PC-3 (cell line): ENCODE data around the gene RASAL1. TPM values are rescaled to one million over a fixed set of nuclear protein-coding genes. Genes with fewer than 3 reads are reported as not detected.

ENCODE experiments used
- ATAC-seq: fragments of 200-7000 bp; cut with Tn5 transposase; 2 replicates; pipeline ENCODE4 v1.9.1; 2020; ENCODE audit warnings: mild to moderate bottlenecking, moderate library complexity
- BruUV-seq: library from RNA; stranded (reverse); fragments of 400-500 nt; replicated peaks from 2 replicates; lab custom pipeline; 2021; lab: Mats Ljungman, UMichigan
- CTCF ChIA-PET: fragments of 300-600 bp; sonication (Branson Sonifier 250); formaldehyde crosslinking; loops from one replicate; lab custom pipeline; 2022; ENCODE audit warnings: antibody characterized with exemption; lab: Charles Lee
- POLR2A ChIA-PET: fragments of 300-600 bp; sonication (Branson Sonifier 250); formaldehyde crosslinking; loops from one replicate; lab custom pipeline; 2022; ENCODE audit warnings: antibody characterized with exemption; ENCODE audit not compliant: unreplicated experiment; lab: Charles Lee
- DNase-seq: peaks from one replicate; pipeline ENCODE4 v3.0.0-alpha.2; 2015
- H2AFZ ChIP-seq: fragments of 300-600 bp; sonication (generic); 2 replicates; pipeline ENCODE4 v1.6.0; 2016; ENCODE audit warnings: antibody characterized with exemption, low read length
- H3F3A ChIP-seq: fragments of 300-600 bp; sonication (generic); one replicate; pipeline ENCODE4 v1.6.0; 2017; ENCODE audit warnings: antibody characterized with exemption, low read length, control low read depth, mild to moderate bottlenecking; ENCODE audit not compliant: unreplicated experiment
- H3K27ac ChIP-seq: fragments of 300-600 bp; sonication (generic); 2 replicates; pipeline ENCODE4 v1.5.1; 2016; ENCODE audit warnings: mild to moderate bottlenecking, low read length
- H3K27me3 ChIP-seq: fragments of 300-600 bp; sonication (generic); 2 replicates; pipeline ENCODE4 v1.6.1; 2016; ENCODE audit warnings: low read length, mixed read lengths
- H3K36me3 ChIP-seq: fragments of 300-600 bp; sonication (generic); 2 replicates; pipeline ENCODE4 v1.6.1; 2016; ENCODE audit warnings: low read depth, mixed run types, low read length, mixed read lengths
- H3K4me1 ChIP-seq: fragments of 300-600 bp; sonication (generic); 2 replicates; pipeline ENCODE4 v1.5.1; 2016; ENCODE audit warnings: low read length; ENCODE audit not compliant: insufficient read depth
- H3K4me2 ChIP-seq: fragments of 300-600 bp; sonication (generic); 2 replicates; pipeline ENCODE4 v1.6.0; 2016; ENCODE audit warnings: low read length
- H3K4me3 ChIP-seq: fragments of 300-600 bp; sonication (generic); 2 replicates; pipeline ENCODE4 v1.5.1; 2016; ENCODE audit warnings: mild to moderate bottlenecking, low read length, mixed read lengths
- H3K79me2 ChIP-seq: fragments of 300-600 bp; sonication (generic); 2 replicates; pipeline ENCODE4 v1.6.1; 2017; ENCODE audit warnings: low read length, mixed read lengths
- H3K9ac ChIP-seq: fragments of 300-600 bp; sonication (generic); 2 replicates; pipeline ENCODE4 v1.6.0; 2016; ENCODE audit warnings: mild to moderate bottlenecking, low read length
- H3K9me2 ChIP-seq: fragments of 300-600 bp; sonication (generic); replicated peaks from 2 replicates; pipeline ENCODE4 v1.6.1; 2016; ENCODE audit warnings: mixed run types, low read length, mixed read lengths
- H3K9me3 ChIP-seq: fragments of 300-600 bp; sonication (generic); 2 replicates; pipeline ENCODE4 v1.6.1; 2016; ENCODE audit warnings: low read length, mixed read lengths
- H4K20me1 ChIP-seq: fragments of 300-600 bp; sonication (generic); 2 replicates; pipeline ENCODE4 v1.6.1; 2016; ENCODE audit warnings: low read length, mixed read lengths
- CTCF ChIP-seq: fragments of 300-600 bp; sonication (generic); conservative IDR thresholded peaks from 2 replicates; pipeline ENCODE4 v1.5.1; 2017; ENCODE audit warnings: antibody characterized with exemption, low read depth, mild to moderate bottlenecking, low read length
- EZH2 ChIP-seq: fragments of 300-600 bp; sonication (generic); IDR thresholded peaks from one replicate; pipeline ENCODE4 v1.6.1; 2017; ENCODE audit warnings: antibody characterized with exemption, mild to moderate bottlenecking, low read length; ENCODE audit not compliant: unreplicated experiment
- EZH2phosphoT487 ChIP-seq: fragments of 300-600 bp; sonication (generic); IDR thresholded peaks from 2 replicates; pipeline ENCODE4 v1.6.1; 2018; ENCODE audit warnings: mild to moderate bottlenecking, antibody characterized with exemption, low read length, borderline replicate concordance
- intact Hi-C: fragments of 100-400 bp; cut with micrococcal nuclease; formaldehyde crosslinking; loops from 2 replicates; pipeline ENCODE4 v1.9.0; 2023
- total RNA-seq: library from RNA; depleted of rRNA; stranded (reverse); fragments of >200 nt; gene quantifications from 2 replicates; pipeline ENCODE4 v1.2.3, GENCODE V29; 2014

The RASAL1 gene
- total RNA-seq, 1 experiment from 2014 or later, result 0.66 TPM

GRCh38 chr12:113181975-113182374, 46.4 kb upstream of the RASAL1 start:
- ATAC-seq (no peak), DNase-seq (no peak)
- Histone ChIP-seq H2AFZ (no peak overlapping the region), H3K4me2 (no peak overlapping the region), H3K36me3 (peaks cover 51% of the 10 kb centered on the region), H3K27me3 (no peaks in the 10 kb centered on the region), H3K9me3 (no peaks in the 10 kb centered on the region), H3K79me2 (peaks cover 70% of the 10 kb centered on the region), H4K20me1 (peaks cover 35% of the 10 kb centered on the region), H3F3A (no peaks in the 10 kb centered on the region), H3K9ac (no peak overlapping the region), H3K9me2 (no peaks in the 10 kb centered on the region), H3K4me1 (peaks cover 20% of the 10 kb centered on the region), H3K4me3 (no peak overlapping the region), H3K27ac (no peak overlapping the region)
- CTCF ChIA-PET, result no interaction called here
- intact Hi-C loops, result no loop called here
- POLR2A ChIA-PET, result interaction anchor here (0.6 to 0.7 kb wide), 2 partner anchors 77 to 1340 kb away, joined by 3 to 6 read pairs; partner anchors contain the start of gene MAPKAPK5
- BruUV-seq, result no TSS peak
- TF ChIP-seq EZH2 (no peak), CTCF (no peak), EZH2phosphoT487 (no peak)

- H3K4me1 ChIP-seq, result peaks cover 9% of the 10 kb centered on the region
- no TSS peak for BruUV-seq
- DNase-seq (no peak), ATAC-seq (no peak)
- intact Hi-C loops, result no loop called here
- H2AFZ ChIP-seq, result no peak overlapping the region
- H3F3A ChIP-seq, result no peaks in the 10 kb centered on the region
- POLR2A ChIA-PET, result no interaction called here
- H3K4me2 ChIP-seq, result no peak overlapping the region
- H3K27ac ChIP-seq, result no peak overlapping the region
- CTCF ChIA-PET, result no interaction called here
- no peaks in the 10 kb centered on the region for H3K9me2 ChIP-seq
- H4K20me1 ChIP-seq, result peaks cover 32% of the 10 kb centered on the region
- no peak overlapping the region for H3K9ac ChIP-seq
- peaks cover 56% of the 10 kb centered on the region for H3K36me3 ChIP-seq
- no peaks in the 10 kb centered on the region for H3K27me3 ChIP-seq
- no peaks in the 10 kb centered on the region for H3K9me3 ChIP-seq
- no peak overlapping the region for H3K4me3 ChIP-seq
- TF ChIP-seq CTCF, result no peak
- TF ChIP-seq EZH2phosphoT487, result no peak
- TF ChIP-seq EZH2, result no peak
- peaks cover 54% of the 10 kb centered on the region for H3K79me2 ChIP-seq
These were observed 44.8 kb upstream of the RASAL1 start for GRCh38 chr12:113180333-113180732.

GRCh38 chr12:113179023-113179422, 43.5 kb upstream of the RASAL1 start:
- Histone ChIP-seq H3K4me3 (no peak overlapping the region), H3K36me3 (peaks cover 63% of the 10 kb centered on the region), H3F3A (no peaks in the 10 kb centered on the region), H3K9me3 (no peaks in the 10 kb centered on the region), H3K27me3 (no peaks in the 10 kb centered on the region), H2AFZ (no peak overlapping the region), H3K9me2 (no peaks in the 10 kb centered on the region), H4K20me1 (peaks cover 28% of the 10 kb centered on the region), H3K9ac (no peak overlapping the region), H3K4me1 (peaks cover 9% of the 10 kb centered on the region), H3K27ac (no peak overlapping the region), H3K79me2 (peaks cover 42% of the 10 kb centered on the region), H3K4me2 (no peak overlapping the region)
- intact Hi-C loops, result no loop called here
- BruUV-seq, result no TSS peak
- POLR2A ChIA-PET, result no interaction called here
- no peak for TF ChIP-seq EZH2phosphoT487
- TF ChIP-seq EZH2, result no peak
- TF ChIP-seq CTCF, result no peak
- DNase-seq, result no peak
- no peak for ATAC-seq
- CTCF ChIA-PET, result no interaction called here
